HT1080 (cell line): ENCODE data around the gene GALNT12. TPM values are rescaled to one million over a fixed set of nuclear protein-coding genes. Genes with fewer than 3 reads are reported as not detected.

Experiments
- DNase-seq: peaks from one replicate; pipeline ENCODE4 v3.0.0-alpha.2; 2015; ENCODE audit warnings: low read depth
- total RNA-seq: library from RNA; depleted of rRNA; stranded (reverse); fragments of >200 nt; shearing (Covaris generic); gene quantifications from 2 replicates; pipeline ENCODE4 v1.2.3, GENCODE V29; 2014; rRNA removed

GALNT12 gene
- total RNA-seq, 1 experiment from 2014 or later = 0.10 TPM

- peak; percentile 37 for DNase-seq
Measured at GRCh38 chr9:98899408-98900056, 92.1 kb downstream of the GALNT12 start.

Other genes with a start within 250 kb of the GALNT12 start
- 1.9 and 3.7 TPM in 2 replicates for gene GABBR2, start 98.7 kb upstream of the GALNT12 start, total RNA-seq
- gene ANKS6, start 11.1 kb upstream of the GALNT12 start, total RNA-seq = 20.5 and 25.7 TPM in 2 replicates
- 0.13 and 0.14 TPM in 2 replicates for gene COL15A1, start 136.2 kb downstream of the GALNT12 start, total RNA-seq